Measurements from ENCODE around the gene MLXIP. TPM values are rescaled to one million over a fixed set of nuclear protein-coding genes. Genes with fewer than 3 reads are reported as not detected.

Gene MLXIP
- polyA plus RNA-seq, 1 experiment: 4.8 TPM

- H3K27me3 ChIP-seq (ENCODE audit: control insufficient read depth, insufficient read depth, low read length): no peaks in the 10 kb centered on the region
- no peak for TF ChIP-seq CTCF (IDR thresholded peaks at IDR 0.05; ENCODE audit: insufficient read depth, low read depth, low read length)
- no peak for DNase-seq (ENCODE audit: low read depth)
- POLR2A ChIA-PET: no interaction called here
- H3K4me3 ChIP-seq (ENCODE audit: low read depth, low read length): no peak overlapping the region
- H3K36me3 ChIP-seq (ENCODE audit: control insufficient read depth, insufficient read depth, low read length): no peaks in the 10 kb centered on the region
- CTCF ChIA-PET: interaction anchor here (1.0 to 1.2 kb wide), 2 partner anchors 66 to 74 kb away, joined by 3 to 6 read pairs; no protein-coding TSS in a partner anchor
Measured at GRCh38 chr12:122057007-122057735, 21.4 kb upstream of the MLXIP start.

- CTCF ChIA-PET: interaction anchor here (0.9 to 1.2 kb wide), 3 partner anchors 9 to 74 kb away, joined by 3 to 6 read pairs (median 3); no protein-coding TSS in a partner anchor
- TF ChIP-seq CTCF (IDR thresholded peaks at IDR 0.05; ENCODE audit: insufficient read depth, low read depth, low read length): no peak
- no peak overlapping the region for H3K4me3 ChIP-seq (ENCODE audit: low read depth, low read length)
- H3K27me3 ChIP-seq (ENCODE audit: control insufficient read depth, insufficient read depth, low read length): no peaks in the 10 kb centered on the region
- POLR2A ChIA-PET: no interaction called here
- H3K36me3 ChIP-seq (ENCODE audit: control insufficient read depth, insufficient read depth, low read length): no peaks in the 10 kb centered on the region
- DNase-seq (ENCODE audit: low read depth): no peak
Measured at GRCh38 chr12:122057769-122058168, 20.8 kb upstream of the MLXIP start.

GRCh38 chr12:122058549-122059149 lies 19.9 kb upstream of the MLXIP start:
- H3K4me3 ChIP-seq (ENCODE audit: low read depth, low read length): no peak overlapping the region
- no peak for TF ChIP-seq CTCF (IDR thresholded peaks at IDR 0.05; ENCODE audit: insufficient read depth, low read depth, low read length)
- ChIA-PET CTCF (interaction anchor here (0.9 to 1.8 kb wide), 3 partner anchors 10 to 73 kb away, joined by 3 to 11 read pairs (median 6); no protein-coding TSS in a partner anchor), POLR2A (no interaction called here)
- no peaks in the 10 kb centered on the region for H3K36me3 ChIP-seq (ENCODE audit: control insufficient read depth, insufficient read depth, low read length)
- H3K27me3 ChIP-seq (ENCODE audit: control insufficient read depth, insufficient read depth, low read length): no peaks in the 10 kb centered on the region
- DNase-seq (ENCODE audit: low read depth): no peak

- TF ChIP-seq CTCF (IDR thresholded peaks at IDR 0.05; ENCODE audit: insufficient read depth, low read depth, low read length): no peak
- DNase-seq (ENCODE audit: low read depth): no peak
- no peaks in the 10 kb centered on the region for H3K27me3 ChIP-seq (ENCODE audit: control insufficient read depth, insufficient read depth, low read length)
- ChIA-PET POLR2A (no interaction called here), CTCF (interaction anchor here (1.8 kb wide), 1 partner anchor 63 kb away, joined by 11 read pairs; no protein-coding TSS in a partner anchor)
- no peak overlapping the region for H3K4me3 ChIP-seq (ENCODE audit: low read depth, low read length)
- no peaks in the 10 kb centered on the region for H3K36me3 ChIP-seq (ENCODE audit: control insufficient read depth, insufficient read depth, low read length)
Measured at GRCh38 chr12:122059203-122059960, 19.2 kb upstream of the MLXIP start.

GRCh38 chr12:122060081-122060501 lies 18.5 kb upstream of the MLXIP start:
- Histone ChIP-seq H3K4me3 (ENCODE audit: low read depth, low read length) (no peak overlapping the region), H3K36me3 (ENCODE audit: control insufficient read depth, insufficient read depth, low read length) (no peaks in the 10 kb centered on the region), H3K27me3 (ENCODE audit: control insufficient read depth, insufficient read depth, low read length) (no peaks in the 10 kb centered on the region)
- CTCF ChIA-PET: interaction anchor here (1.8 kb wide), 1 partner anchor 63 kb away, joined by 11 read pairs; no protein-coding TSS in a partner anchor
- no peak for DNase-seq (ENCODE audit: low read depth)
- POLR2A ChIA-PET: no interaction called here
- TF ChIP-seq CTCF (IDR thresholded peaks at IDR 0.05; ENCODE audit: insufficient read depth, low read depth, low read length): no peak
